Stimulated activated CD8-positive, alpha-beta memory T cell treated with anti-CD3 and anti-CD28 coated beads, Interleukin-2, amount 100 ng/mL, for 48 hours (primary cell): ENCODE data around the gene PTPRM.

ENCODE experiments used
- DNase-seq, 2 donors: peaks; one replicate each; pipeline ENCODE4 v3.0.0-alpha.2; 2020; ENCODE audit warnings: low read depth in 2 of 2

The PTPRM gene

DNA sequence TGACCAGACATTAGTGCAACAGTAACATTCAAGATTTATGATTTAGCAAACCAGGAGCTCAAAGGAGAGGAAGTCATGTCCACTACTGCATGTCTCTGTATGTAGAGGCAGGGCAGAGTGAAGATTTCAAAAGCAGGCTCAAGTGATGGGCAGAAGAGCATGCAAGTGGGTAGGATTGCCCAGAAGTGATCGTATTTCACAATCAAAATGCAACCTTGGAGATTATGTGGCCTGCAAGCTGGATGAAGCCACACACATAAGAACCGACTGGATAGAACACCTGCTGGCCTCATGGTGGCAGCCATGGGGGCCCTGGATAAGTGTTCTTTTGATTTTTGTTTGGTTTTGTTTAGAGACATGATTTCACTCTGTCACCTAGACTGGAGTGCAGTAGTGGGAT is 755.4 kb downstream of the PTPRM start:
- no peak for DNase-seq

DNA sequence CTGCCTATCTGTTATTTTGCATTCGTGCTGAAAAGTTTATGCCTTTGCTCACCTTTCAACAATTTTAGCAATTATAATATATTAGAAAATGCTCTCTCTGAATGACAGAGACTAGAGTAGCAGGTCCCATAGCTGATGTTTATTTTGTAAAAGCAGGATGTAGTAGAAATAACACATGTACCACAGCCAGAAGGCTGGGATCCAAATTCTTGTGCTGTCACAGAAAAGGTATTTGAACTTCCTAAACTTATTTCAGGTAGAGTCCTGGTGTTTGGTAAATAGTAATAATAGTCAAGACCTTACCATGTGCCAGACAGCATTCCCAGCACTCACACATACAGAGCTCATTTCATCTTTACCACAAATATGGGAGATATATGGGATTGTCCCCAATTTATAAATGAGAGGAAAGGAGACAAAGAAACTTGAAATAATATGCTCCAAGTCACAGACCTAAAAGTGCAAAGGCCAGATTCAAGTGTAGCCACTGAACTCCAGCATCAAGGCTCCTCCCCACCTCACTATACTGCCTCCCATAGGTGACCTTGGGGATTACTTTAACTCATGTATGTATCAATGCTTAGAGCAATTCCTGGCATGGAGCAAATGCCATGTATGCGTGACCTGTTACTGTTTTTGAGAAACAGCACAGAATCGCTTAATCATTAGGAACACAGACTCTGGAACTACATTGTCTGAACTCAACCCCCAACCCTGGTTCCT is 757.4 kb downstream of the PTPRM start:
- no peak for DNase-seq

GRCh38 chr18:8326763-8327394 is 759.8 kb downstream of the PTPRM start:
- DNase-seq, result no peak

DNA sequence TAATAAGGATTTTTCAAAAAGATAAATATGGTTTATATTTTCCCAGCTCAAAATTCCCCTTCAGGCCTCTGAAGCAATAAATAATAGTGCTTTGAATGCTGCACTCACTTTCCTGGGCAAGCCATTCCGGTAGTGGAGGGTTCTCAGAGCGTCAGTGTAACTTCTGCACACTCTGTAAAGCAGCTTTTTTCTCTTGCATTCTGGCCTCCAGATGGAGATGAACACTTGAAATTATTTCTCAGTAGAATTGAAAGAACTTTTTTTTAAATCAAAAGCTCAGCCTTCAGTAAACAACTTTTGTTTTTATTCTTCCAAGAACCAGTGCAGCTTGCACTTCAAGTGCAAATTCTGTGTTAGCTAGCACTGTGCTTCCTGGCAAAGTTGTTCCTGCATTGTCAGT is 761.0 kb downstream of the PTPRM start:
- DNase-seq, result no peak

GRCh38 chr18:8329186-8329771 is 762.2 kb downstream of the PTPRM start:
- DNase-seq, result no peak

DNA sequence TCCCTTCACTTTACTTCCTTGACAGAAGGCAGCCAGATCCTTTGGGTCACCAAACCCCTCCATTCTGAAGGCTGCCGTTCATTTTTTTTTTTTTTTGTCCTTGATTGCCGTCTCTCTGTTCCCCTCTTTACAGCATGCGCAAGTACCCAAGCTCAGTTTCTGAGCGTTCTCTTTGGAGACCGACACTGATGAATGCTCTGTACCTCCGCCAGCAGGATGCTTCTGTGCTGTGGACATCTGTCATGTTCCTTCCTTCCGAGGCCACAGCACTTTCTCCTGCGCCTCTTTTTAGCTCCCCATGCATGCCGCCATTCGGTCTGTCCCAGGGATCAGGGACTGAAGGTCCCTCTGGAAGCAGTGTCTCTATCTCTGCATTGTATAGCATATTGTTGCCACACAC is 763.5 kb downstream of the PTPRM start:
- DNase-seq, result no peak

GRCh38 chr18:8332286-8332685 is 765.2 kb downstream of the PTPRM start:
- no peak for DNase-seq

DNA sequence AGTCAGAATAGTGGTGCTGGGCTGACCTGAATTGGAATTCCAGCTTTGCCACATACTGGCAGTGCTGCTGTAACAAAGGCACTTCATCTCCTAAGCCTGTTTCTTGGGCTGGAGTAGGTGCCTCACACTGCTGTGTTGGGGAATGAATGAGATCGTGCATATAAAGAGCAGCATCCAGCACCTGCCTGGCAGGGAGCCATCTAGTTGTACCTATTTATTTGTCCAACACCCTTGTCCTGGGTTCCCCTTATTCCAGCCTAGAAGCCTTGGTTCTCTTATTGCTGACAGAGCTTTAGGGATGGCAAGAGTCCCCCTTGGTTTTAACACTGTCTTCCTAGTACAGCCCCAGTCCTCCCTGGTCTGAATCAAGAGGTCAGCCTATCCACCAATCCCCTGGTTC is 766.8 kb downstream of the PTPRM start:
- no peak for DNase-seq

DNA sequence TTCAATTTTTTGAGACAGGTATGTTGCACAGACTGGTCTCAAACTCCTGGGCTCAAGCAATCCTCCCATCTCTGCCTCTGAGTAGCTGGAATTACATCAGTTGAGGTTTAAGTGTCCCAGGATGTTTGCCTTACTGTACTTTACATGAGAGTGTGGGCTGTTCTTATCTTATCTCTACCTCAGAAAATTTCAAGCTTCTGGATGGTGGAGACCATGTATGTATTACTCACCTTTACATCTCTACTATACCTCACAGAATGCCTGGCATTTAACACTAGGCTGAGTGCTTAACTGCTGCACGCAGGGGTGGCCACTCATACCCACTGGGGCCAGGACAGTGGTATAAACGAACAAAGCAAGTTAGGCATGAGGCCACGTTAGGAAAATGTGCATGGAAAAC is 770.1 kb downstream of the PTPRM start:
- DNase-seq, result no peak

- DNase-seq, result no peak
These were observed 772.1 kb downstream of the PTPRM start for GRCh38 chr18:8339210-8339609.

DNA sequence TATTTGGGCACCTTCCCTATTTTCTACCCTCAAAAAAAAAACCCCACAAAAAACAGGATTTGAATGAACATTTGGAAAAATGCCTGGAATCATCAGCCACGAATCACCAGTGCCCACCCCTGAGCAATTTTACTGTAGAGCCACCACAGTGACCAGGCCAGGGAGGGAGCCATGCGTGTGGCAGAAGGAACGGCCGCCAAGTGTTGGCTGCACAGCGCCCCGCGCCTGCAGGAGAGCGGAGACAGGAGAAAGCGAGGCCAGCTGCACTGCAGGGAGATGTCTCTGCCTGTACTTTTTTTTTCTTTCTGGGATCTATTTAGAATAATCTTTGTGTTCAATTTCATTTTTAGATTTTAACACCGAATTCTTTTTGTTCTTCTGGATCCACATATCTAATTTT is 772.8 kb downstream of the PTPRM start:
- DNase-seq, result no peak

DNA sequence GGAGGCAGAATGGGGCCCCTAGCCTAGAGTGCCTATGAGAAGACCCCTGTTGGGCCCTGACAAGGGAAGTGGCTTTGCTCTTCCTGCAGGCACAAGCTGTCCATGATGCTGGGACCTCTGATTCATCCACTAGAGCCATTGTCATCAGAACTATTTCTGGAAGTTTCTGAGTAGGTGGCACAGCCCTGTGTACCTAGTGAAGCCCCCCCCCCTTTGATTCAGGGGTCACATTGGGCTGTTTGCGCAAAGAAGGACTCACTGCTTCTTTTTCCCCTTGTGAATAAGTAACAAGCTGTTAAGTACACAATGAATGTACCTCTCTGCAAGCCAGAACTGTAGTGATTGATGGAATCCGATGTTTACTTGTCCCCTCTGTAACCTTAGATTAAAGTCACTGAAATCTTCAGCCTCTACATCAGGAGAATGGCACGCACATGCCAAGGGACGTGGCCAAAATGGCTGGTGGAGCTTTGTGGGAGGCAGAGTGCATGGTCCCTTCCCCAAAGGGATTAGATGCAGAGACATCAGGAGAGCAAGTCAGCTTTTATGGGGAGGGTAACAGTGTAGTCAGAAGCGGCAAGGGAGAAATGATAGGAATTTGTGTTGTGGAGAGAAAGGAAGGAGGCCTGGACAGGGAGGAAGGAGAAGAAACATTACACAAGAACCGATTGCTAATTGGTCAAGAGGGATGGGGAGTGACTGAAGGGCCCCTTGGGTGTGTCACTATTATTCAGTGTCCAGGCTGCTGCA is 774.5 kb downstream of the PTPRM start:
- no peak for DNase-seq

DNA sequence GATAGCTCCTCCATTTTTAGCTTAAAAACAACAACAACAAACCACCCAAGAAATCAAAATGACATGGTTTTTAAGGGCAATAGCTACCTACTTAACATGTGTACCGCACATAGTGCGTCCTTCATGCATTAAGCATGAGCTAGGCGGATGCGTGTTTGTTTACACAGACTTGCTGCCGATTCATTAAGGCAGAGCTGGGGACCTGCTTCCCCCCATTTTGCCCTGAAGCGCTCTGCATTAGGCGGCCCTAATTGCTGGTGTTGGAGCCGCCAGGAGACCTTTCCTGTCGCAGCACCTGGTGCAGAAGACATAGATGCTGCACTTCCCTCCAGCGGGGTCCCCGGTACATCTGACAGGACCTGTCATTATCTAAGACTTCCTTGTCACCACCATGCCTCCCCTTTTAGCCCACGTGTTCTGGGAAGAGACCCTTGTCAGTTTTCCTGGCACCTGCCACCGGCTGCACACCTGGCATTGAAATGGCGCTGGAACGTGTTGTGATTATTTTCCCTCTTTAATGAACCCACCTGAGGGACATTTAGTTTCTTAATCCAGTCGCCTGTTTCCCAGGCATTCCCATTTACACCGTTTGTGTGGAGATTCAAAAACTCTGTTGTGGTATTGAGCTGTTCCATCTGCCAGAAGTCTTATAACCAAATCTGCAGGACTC is 781.1 kb downstream of the PTPRM start:
- DNase-seq, result no peak

GRCh38 chr18:8349608-8350323 is 782.6 kb downstream of the PTPRM start:
- DNase-seq, result no peak

- no peak for DNase-seq
These were observed 783.5 kb downstream of the PTPRM start for GRCh38 chr18:8350628-8351027.

GRCh38 chr18:8351161-8351560 is 784.0 kb downstream of the PTPRM start:
- DNase-seq, result no peak

GRCh38 chr18:8354304-8354703 is 787.2 kb downstream of the PTPRM start:
- DNase-seq, result no peak

DNA sequence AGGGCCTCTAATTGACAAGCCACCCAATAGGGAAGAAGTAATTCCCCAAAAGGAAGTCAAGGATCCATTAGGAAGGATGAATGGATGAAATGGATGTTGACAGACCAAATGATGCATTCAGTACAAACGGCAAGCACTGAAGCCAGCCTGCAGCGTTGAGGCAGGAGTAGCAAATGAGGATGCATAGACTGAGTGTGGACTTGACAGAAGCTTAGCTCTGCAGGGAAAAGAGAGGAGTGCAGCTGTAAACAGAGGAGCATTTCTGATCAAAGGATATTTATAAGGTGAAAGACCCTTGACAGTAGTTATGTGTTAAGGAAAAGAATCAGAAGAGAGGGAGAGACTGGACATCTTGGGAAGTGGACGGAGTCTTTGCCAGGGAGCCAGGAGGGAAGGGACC is 788.9 kb downstream of the PTPRM start:
- DNase-seq, result no peak

- DNase-seq, result no peak
These were observed 790.2 kb downstream of the PTPRM start for GRCh38 chr18:8357320-8357719.

GRCh38 chr18:8358033-8358765 is 791.1 kb downstream of the PTPRM start:
- DNase-seq, result no peak

GRCh38 chr18:8359076-8359475 is 792.0 kb downstream of the PTPRM start:
- DNase-seq, result no peak
